A673 (cell line): Measurements from ENCODE around the gene RPS6KC1.

Source experiments
- CTCF ChIP-seq: fragments of 300-800, 200-600 bp; sonication (generic); conservative IDR thresholded peaks from 2 replicates; pipeline ENCODE4 v1.5.1; 2017; ENCODE audit warnings: low read depth, mild to moderate bottlenecking, antibody characterized with exemption, low read length, moderate library complexity, mixed read lengths
- EZH2 ChIP-seq: fragments of 200-600 bp; sonication (generic); IDR thresholded peaks from 2 replicates; pipeline ENCODE4 v1.6.1; 2017; ENCODE audit warnings: borderline replicate concordance, low read depth, mild to moderate bottlenecking, mixed read lengths, antibody characterized with exemption, low read length; ENCODE audit not compliant: poor library complexity, severe bottlenecking

DNA sequence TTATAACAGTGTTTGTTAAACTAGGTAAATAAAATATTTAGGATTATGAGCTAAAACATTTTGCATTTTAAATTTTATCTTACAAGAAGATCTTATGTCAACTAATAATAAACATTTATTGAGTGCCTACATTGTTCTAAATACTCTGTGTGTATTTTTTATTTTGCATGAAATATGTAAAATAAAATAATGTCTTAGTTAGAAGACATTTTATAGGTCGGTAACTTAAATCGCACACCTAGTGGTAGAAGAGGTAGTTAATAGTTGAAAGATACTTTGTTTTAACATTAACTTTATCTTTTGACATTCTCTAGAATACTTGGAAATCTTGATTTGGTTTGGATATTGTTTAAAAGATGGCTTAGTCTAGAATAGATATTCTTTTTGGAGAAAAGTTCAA, 60.5 kb downstream of the RPS6KC1 start:
- no peak for TF ChIP-seq CTCF
- TF ChIP-seq EZH2: no peak
